IMR-90 (cell line): ENCODE results near the gene SORCS1. TPM values are rescaled to one million over a fixed set of nuclear protein-coding genes. Genes with fewer than 3 reads are reported as not detected.

Source experiments
- ATAC-seq: fragments of 200-7000 bp; cut with Tn5 transposase; 2 replicates; pipeline ENCODE4 v1.9.1; 2020; ENCODE audit warnings: low read depth, mild to moderate bottlenecking, moderate library complexity
- BruUV-seq: library from RNA; stranded (reverse); fragments of 400-500 nt; replicated peaks from 2 replicates; lab custom pipeline; 2021; lab: Mats Ljungman, UMichigan
- CTCF ChIA-PET: fragments of 300-600 bp; formaldehyde crosslinking; extraction: SDS; loops from one replicate; lab custom pipeline; 2021; ENCODE audit warnings: antibody characterized with exemption; lab: Yijun Ruan, JAX
- POLR2A ChIA-PET: fragments of 300-600 bp; sonication (Branson Sonifier 250); formaldehyde crosslinking; loops from one replicate; lab custom pipeline; 2022; ENCODE audit warnings: antibody characterized with exemption; ENCODE audit not compliant: unreplicated experiment; lab: Charles Lee
- DNase-seq: peaks from one replicate; pipeline ENCODE4 v3.0.0; 2013
- H2AFZ ChIP-seq: replicated peaks from 2 replicates; pipeline ENCODE3; 2013; ENCODE audit warnings: low read length, mild to moderate bottlenecking; ENCODE audit not compliant: poor library complexity
- H2AK5ac ChIP-seq: 2 replicates; pipeline ENCODE4 v1.6.1; 2013; ENCODE audit warnings: low read depth, low read length, inconsistent platforms
- H2AK9ac ChIP-seq: replicated peaks from 2 replicates; pipeline ENCODE3; 2013; ENCODE audit warnings: mild to moderate bottlenecking, low read depth, low read length, moderate library complexity; ENCODE audit not compliant: poor library complexity
- H2BK120ac ChIP-seq: 2 replicates; pipeline ENCODE4 v1.6.1; 2013; ENCODE audit warnings: low read depth, low read length, inconsistent platforms
- H2BK15ac ChIP-seq: 3 replicates; pipeline ENCODE4 v1.6.1; 2013; ENCODE audit warnings: low read depth, low read length, inconsistent platforms
- H2BK20ac ChIP-seq: 2 replicates; pipeline ENCODE4 v1.6.1; 2013; ENCODE audit warnings: low read depth, mild to moderate bottlenecking, inconsistent platforms, low read length, moderate library complexity
- H2BK5ac ChIP-seq: 2 replicates; pipeline ENCODE4 v1.6.1; 2013; ENCODE audit warnings: mild to moderate bottlenecking, low read depth, low read length, inconsistent platforms; ENCODE audit not compliant: poor library complexity, severe bottlenecking
- H3K14ac ChIP-seq: replicated peaks from 2 replicates; pipeline ENCODE4 v1.6.1; 2013; ENCODE audit warnings: low read depth, low read length, inconsistent platforms
- H3K18ac ChIP-seq: 2 replicates; pipeline ENCODE4 v1.6.1; 2013; ENCODE audit warnings: low read depth, low read length, control low read depth
- H3K23ac ChIP-seq: 2 replicates; pipeline ENCODE4 v1.6.1; 2013; ENCODE audit warnings: low read depth, low read length, inconsistent platforms
- H3K27ac ChIP-seq: 2 replicates; pipeline ENCODE4 v1.5.1; 2013; ENCODE audit warnings: mild to moderate bottlenecking, control low read depth, low read length; ENCODE audit not compliant: insufficient read depth
- H3K27me3 ChIP-seq: 2 replicates; pipeline ENCODE4 v1.6.1; 2013; ENCODE audit warnings: low read length; ENCODE audit not compliant: control insufficient read depth, insufficient read depth
- H3K36me3 ChIP-seq: 2 replicates; pipeline ENCODE4 v1.6.1; 2013; ENCODE audit warnings: low read length, mixed read lengths; ENCODE audit not compliant: control insufficient read depth, insufficient read depth
- H3K4ac ChIP-seq: 2 replicates; pipeline ENCODE4 v1.6.1; 2013; ENCODE audit warnings: low read depth, low read length, inconsistent platforms
- H3K4me1 ChIP-seq: 2 replicates; pipeline ENCODE4 v1.6.1; 2013; ENCODE audit warnings: low read length, mixed read lengths; ENCODE audit not compliant: control insufficient read depth, insufficient read depth
- H3K4me2 ChIP-seq: 2 replicates; pipeline ENCODE4 v1.6.1; 2013; ENCODE audit warnings: low read depth, mild to moderate bottlenecking, control low read depth, low read length, moderate library complexity
- H3K4me3 ChIP-seq: 2 replicates; pipeline ENCODE4 v1.5.1; 2013; ENCODE audit warnings: low read depth, mild to moderate bottlenecking, control low read depth, low read length, moderate library complexity; ENCODE audit not compliant: insufficient read depth
- H3K56ac ChIP-seq: 2 replicates; pipeline ENCODE4 v1.6.1; 2013; ENCODE audit warnings: low read length, inconsistent platforms; ENCODE audit not compliant: insufficient read depth; ENCODE audit errors: extremely low read depth
- H3K79me1 ChIP-seq, 2 experiments: 2 replicates each; pipeline ENCODE4 v1.6.1; 2013; ENCODE audit warnings: low read length in 2 of 2, inconsistent platforms in 1 of 2, low read depth in 1 of 2
- H3K9ac ChIP-seq: 2 replicates; pipeline ENCODE4 v1.6.1; 2013; ENCODE audit warnings: low read depth, low read length, control low read depth
- H3K9me1 ChIP-seq: 2 replicates; pipeline ENCODE4 v1.6.1; 2013; ENCODE audit warnings: low read length, inconsistent platforms; ENCODE audit not compliant: insufficient read depth
- H3K9me3 ChIP-seq: 2 replicates; pipeline ENCODE4 v1.6.1; 2013; ENCODE audit warnings: low read length; ENCODE audit not compliant: control insufficient read depth, insufficient read depth
- H4K20me1 ChIP-seq: 2 replicates; pipeline ENCODE4 v1.6.1; 2013; ENCODE audit warnings: low read length, inconsistent platforms; ENCODE audit not compliant: insufficient read depth
- H4K5ac ChIP-seq: 2 replicates; pipeline ENCODE4 v1.6.1; 2013; ENCODE audit warnings: mild to moderate bottlenecking, low read depth, low read length, control low read depth
- H4K8ac ChIP-seq, 2 experiments: 2 replicates each; pipeline ENCODE4 v1.6.1; 2013; ENCODE audit warnings: low read depth in 2 of 2, low read length in 2 of 2, control low read depth in 1 of 2, inconsistent platforms in 1 of 2
- H4K91ac ChIP-seq: 2 replicates; pipeline ENCODE4 v1.6.1; 2013; ENCODE audit warnings: low read depth, low read length, inconsistent platforms; ENCODE audit not compliant: insufficient read depth
- BHLHE40 ChIP-seq: fragments of 150-350 bp; IDR thresholded peaks from 2 replicates; pipeline ENCODE4 v1.6.1; 2016; ENCODE audit warnings: mild to moderate bottlenecking, low read depth, low read length
- CEBPB ChIP-seq: IDR thresholded peaks from 2 replicates; pipeline ENCODE4 v1.6.1; 2012; ENCODE audit warnings: low read depth, low read length, improper control_type of control experiment
- CHD1 ChIP-seq: IDR thresholded peaks from 2 replicates; pipeline ENCODE4 v1.6.1; 2012; ENCODE audit warnings: low read depth, low read length, improper control_type of control experiment
- CTCF ChIP-seq: conservative IDR thresholded peaks from 2 replicates; pipeline ENCODE4 v1.5.1; 2012; ENCODE audit warnings: mild to moderate bottlenecking, low read depth, low read length, improper control_type of control experiment
- ELK1 ChIP-seq: fragments of 150-350 bp; IDR thresholded peaks from 2 replicates; pipeline ENCODE4 v1.6.1; 2016; ENCODE audit warnings: low read depth, mild to moderate bottlenecking, low read length, moderate library complexity, borderline replicate concordance
- FOS ChIP-seq: fragments of 150-350 bp; IDR thresholded peaks from 2 replicates; pipeline ENCODE4 v1.6.1; 2016; ENCODE audit warnings: low read depth, low read length
- MAFK ChIP-seq: IDR thresholded peaks from 2 replicates; pipeline ENCODE4 v1.6.1; 2012; ENCODE audit warnings: low read depth, low read length, improper control_type of control experiment
- MAZ ChIP-seq: IDR thresholded peaks from 2 replicates; pipeline ENCODE4 v1.6.1; 2012; ENCODE audit warnings: low read depth, mild to moderate bottlenecking, low read length, improper control_type of control experiment, moderate library complexity, borderline replicate concordance
- MXI1 ChIP-seq: IDR thresholded peaks from 2 replicates; pipeline ENCODE4 v1.6.1; 2012; ENCODE audit warnings: low read depth, mild to moderate bottlenecking, low read length, moderate library complexity, borderline replicate concordance
- NFE2L2 ChIP-seq: fragments of 150-350 bp; IDR thresholded peaks from 2 replicates; pipeline ENCODE4 v1.6.1; 2016; ENCODE audit warnings: low read depth, mild to moderate bottlenecking, low read length
- POLR2A ChIP-seq: IDR thresholded peaks from 2 replicates; pipeline ENCODE4 v1.6.1; 2012; ENCODE audit warnings: mild to moderate bottlenecking, low read depth, low read length
- RAD21 ChIP-seq: IDR thresholded peaks from 2 replicates; pipeline ENCODE4 v1.6.1; 2012; ENCODE audit warnings: low read length, improper control_type of control experiment
- RCOR1 ChIP-seq: IDR thresholded peaks from 2 replicates; pipeline ENCODE4 v1.6.1; 2012; ENCODE audit warnings: mild to moderate bottlenecking, low read length, improper control_type of control experiment; ENCODE audit not compliant: insufficient replicate concordance
- RFX5 ChIP-seq: IDR thresholded peaks from 2 replicates; pipeline ENCODE4 v1.8.0; 2012; ENCODE audit warnings: low read depth, mild to moderate bottlenecking, low read length, moderate library complexity
- SMC3 ChIP-seq: fragments of 150-350 bp; IDR thresholded peaks from 2 replicates; pipeline ENCODE4 v1.6.1; 2016; ENCODE audit warnings: low read depth, mild to moderate bottlenecking, antibody characterized with exemption, low read length, moderate library complexity
- USF2 ChIP-seq: fragments of 150-350 bp; IDR thresholded peaks from 2 replicates; pipeline ENCODE4 v1.6.1; 2017; ENCODE audit warnings: mild to moderate bottlenecking, antibody characterized with exemption, low read length, low read depth
- WGBS, 2 experiments: methylation state at CpG; one replicate each; pipeline versions ENCODE4 v1.1.5 to v1.1.7; 2013; ENCODE audit warnings: missing lambda C conversion rate in 2 of 2; ENCODE audit not compliant: insufficient read length in 1 of 2; ENCODE audit errors: extremely low coverage in 2 of 2; 5-methylcytosine and 5-hydroxymethylcytosine counted together
- dilution Hi-C: fragments of 300-500 bp; cut with HindIII; formaldehyde crosslinking; loops from one replicate; pipeline ENCODE4 v1.14.3; 2018; ENCODE audit warnings: low sequenced_read_pairs; ENCODE audit not compliant: unreplicated experiment
- in situ Hi-C: fragments of 300-500 bp; cut with MboI; formaldehyde crosslinking; loops from 3 replicates; pipeline ENCODE4 v1.14.3; 2019; ENCODE audit warnings: low sequenced_read_pairs, inconsistent platforms, mixed read lengths
- intact Hi-C: fragments of 100-400 bp; cut with micrococcal nuclease; formaldehyde crosslinking; loops from 2 replicates; pipeline ENCODE4 v1.10.0; 2022
- polyA plus RNA-seq, 3 experiments: library from polyadenylated mRNA; depleted of rRNA; stranded (reverse); fragments of >200 nt; gene quantifications; 2 replicates each; pipeline ENCODE4 v1.2.3, GENCODE V29; 2012; ENCODE audit warnings: low replicate concordance in 1 of 3
- total RNA-seq: library from RNA; depleted of rRNA; stranded (reverse); fragments of >200 nt; gene quantifications from 2 replicates; pipeline ENCODE4 v1.2.3, GENCODE V29; 2012

Gene SORCS1
- total and polyA plus RNA-seq, 2 of the 4 experiments (the other 2 are of a cell fraction), result under 0.01 TPM; not detected in 1

DNA sequence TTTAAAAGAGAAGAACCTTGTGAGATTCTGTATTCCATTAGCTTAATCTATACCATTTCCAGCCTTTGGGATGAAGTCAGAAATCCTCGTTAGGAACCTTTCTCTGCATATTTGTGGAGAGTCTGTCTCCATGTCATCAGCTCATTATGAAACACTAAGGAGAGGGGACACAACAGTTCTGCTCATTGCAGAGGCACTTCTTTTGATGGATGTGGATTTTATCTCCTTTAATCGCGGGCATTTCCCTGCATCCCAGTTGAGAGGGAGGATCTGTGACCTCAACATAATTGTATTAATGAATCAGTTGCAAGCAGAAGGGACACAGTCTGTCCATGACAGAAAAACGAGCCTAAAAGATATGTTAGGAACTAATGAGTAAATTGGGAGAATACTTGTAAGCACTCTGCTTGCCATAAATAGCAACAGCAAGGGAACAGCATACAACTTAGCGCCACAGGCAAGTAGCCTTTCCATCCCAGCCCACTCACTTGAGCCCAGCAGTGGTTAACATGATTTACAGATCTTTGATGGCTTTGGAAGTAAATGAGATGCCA, 37.9 kb downstream of the SORCS1 start:
- no peak overlapping the region for H3K56ac ChIP-seq
- H3K36me3 ChIP-seq, result no peaks in the 10 kb centered on the region
- POLR2A ChIA-PET, result no interaction called here
- in situ Hi-C loops, result no loop called here
- H3K4me1 ChIP-seq, result no peaks in the 10 kb centered on the region
- H4K5ac ChIP-seq, result no peak overlapping the region
- no peak overlapping the region for H3K23ac ChIP-seq
- no peak overlapping the region for H2AK5ac ChIP-seq
- ATAC-seq (no peak), DNase-seq (no peak)
- H3K4ac ChIP-seq, result no peak overlapping the region
- no peaks in the 10 kb centered on the region for H3K27me3 ChIP-seq
- no peak overlapping the region for H3K9ac ChIP-seq
- no peak overlapping the region for H3K14ac ChIP-seq
- BruUV-seq, result no TSS peak
- no peak overlapping the region for H2BK15ac ChIP-seq
- H2BK5ac ChIP-seq, result no peak overlapping the region
- peaks cover 6% of the 10 kb centered on the region for H3K9me3 ChIP-seq
- H4K20me1 ChIP-seq, result no peaks in the 10 kb centered on the region
- no peak overlapping the region for H3K4me3 ChIP-seq
- H3K79me1 ChIP-seq, result no peaks in the 10 kb centered on the region
- no CpG with 5 or more reads among the region's 5 CpGs for WGBS, 2 experiments
- H3K4me2 ChIP-seq, result no peak overlapping the region
- CTCF ChIA-PET, result no interaction called here
- intact Hi-C loops, result no loop called here
- no peaks in the 10 kb centered on the region for H3K9me1 ChIP-seq
- TF ChIP-seq POLR2A (no peak), MAZ (no peak), BHLHE40 (no peak), MAFK (no peak), NFE2L2 (no peak), RCOR1 (no peak), CTCF (no peak), RAD21 (no peak), CEBPB (no peak), MXI1 (no peak), SMC3 (no peak), CHD1 (no peak), USF2 (no peak), FOS (no peak), RFX5 (no peak), ELK1 (no peak)
- H2BK120ac ChIP-seq, result no peak overlapping the region
- H2AK9ac ChIP-seq, result no peak overlapping the region
- no peak overlapping the region for H2BK20ac ChIP-seq
- dilution Hi-C loops, result no loop called here
- no peak overlapping the region for H4K8ac ChIP-seq
- H2AFZ ChIP-seq, result no peak overlapping the region
- no peak overlapping the region for H3K18ac ChIP-seq
- H3K27ac ChIP-seq, result no peak overlapping the region
- no peak overlapping the region for H4K91ac ChIP-seq
